Esophagus squamous epithelium (tissue), 5 donors: ENCODE results near the gene BATF. TPM values are rescaled to one million over a fixed set of nuclear protein-coding genes. Genes with fewer than 3 reads are reported as not detected.

Experiments
- DNase-seq: peaks from one replicate; lab custom pipeline; 2025; lab: John Stamatoyannopoulos, UW
- H3K27ac ChIP-seq, 4 donors: fragments of 200-600 bp; sonication (generic); one replicate each; pipeline ENCODE4 v1.5.1; 2016 to 2019; ENCODE audit warnings: mild to moderate bottlenecking in 1 of 4
- H3K27me3 ChIP-seq, 4 donors: fragments of 200-600 bp; sonication (generic); 1 replicate in 3 of 4; 2 replicates in 1 of 4; pipeline versions ENCODE4 v1.5.1 to v1.6.0; 2017 to 2021; ENCODE audit warnings: antibody characterized with exemption in 1 of 4
- H3K36me3 ChIP-seq, 3 donors: fragments of 200-600 bp; sonication (generic); one replicate each; pipeline ENCODE4 v1.5.1; 2016 to 2019
- H3K4me1 ChIP-seq, 3 donors: fragments of 200-600 bp; sonication (generic); one replicate each; pipeline ENCODE4 v1.5.1; 2017 to 2019
- H3K4me3 ChIP-seq, 4 donors: fragments of 200-600 bp; sonication (generic); 1 replicate in 3 of 4; 2 replicates in 1 of 4; pipeline ENCODE4 v1.5.1; 2016 to 2019; ENCODE audit warnings: mild to moderate bottlenecking in 2 of 4, moderate library complexity in 1 of 4
- H3K9me3 ChIP-seq, 3 donors: fragments of 200-600 bp; sonication (generic); one replicate each; pipeline ENCODE4 v1.5.1; 2016 to 2019
- POLR2A ChIP-seq, 4 donors: fragments of 450-650 bp; IDR thresholded peaks; one replicate each; pipeline ENCODE4 v1.6.1; 2017; ENCODE audit warnings: antibody characterized with exemption in 4 of 4, mild to moderate bottlenecking in 4 of 4, moderate library complexity in 3 of 4
- WGBS, 2 donors: methylation state at CpG; one replicate each; pipeline ENCODE4 v1.1.5; 2018; 5-methylcytosine and 5-hydroxymethylcytosine counted together
- intact Hi-C: fragments of 100-400 bp; cut with DNase I; formaldehyde crosslinking; loops from one replicate; pipeline ENCODE4 v1.15.0; 2022
- total RNA-seq, 4 donors: library from RNA; depleted of rRNA; stranded (reverse); fragments of >200 nt; gene quantifications; one replicate each; pipeline ENCODE4 v1.1.0, GENCODE V29; 2016
- TF ChIP-seq, protein P1 (sequence below), 6 experiments: fragments of 450-650 bp in 4 of 6; fragments of 200-600 bp in 2 of 6; sonication (generic) in 2 of 6; IDR thresholded peaks; one replicate each; pipeline ENCODE4 v1.5.1; 2016 to 2019; ENCODE audit warnings: antibody characterized with exemption in 6 of 6, mild to moderate bottlenecking in 4 of 6, moderate library complexity in 4 of 6
- donor health status: DM: yes; HTN: yes; CAD: no.

BATF gene
- total RNA-seq, 4 donors from 2014 or later, result 1.7 to 14.5 (median 6.8) TPM

DNA sequence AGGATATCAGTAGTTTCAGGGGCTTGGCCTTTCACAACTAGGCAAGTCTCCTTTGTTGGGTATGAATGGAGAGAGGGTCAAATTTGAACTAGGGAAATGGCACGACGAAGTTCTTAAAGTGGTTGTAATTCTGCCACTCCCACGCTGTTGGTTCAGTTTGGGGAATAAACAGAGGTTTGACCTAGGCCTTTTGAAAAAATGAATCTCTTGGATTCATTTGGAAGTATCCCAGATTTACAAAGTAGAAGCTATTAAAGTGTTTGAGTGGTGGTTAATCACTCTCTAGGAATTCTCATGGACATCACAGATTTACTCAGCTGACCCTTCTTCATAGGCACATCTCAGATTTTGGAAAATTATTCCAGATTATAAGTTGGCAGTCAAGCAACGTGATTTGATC lies 14.8 kb downstream of the BATF start:
- no peaks in the 10 kb centered on the region for H3K36me3 ChIP-seq
- no peaks in the 10 kb centered on the region for H3K9me3 ChIP-seq
- H3K27me3 ChIP-seq, result no peaks in the 10 kb centered on the region
- no peak for DNase-seq
- TF ChIP-seq, protein P1, sequence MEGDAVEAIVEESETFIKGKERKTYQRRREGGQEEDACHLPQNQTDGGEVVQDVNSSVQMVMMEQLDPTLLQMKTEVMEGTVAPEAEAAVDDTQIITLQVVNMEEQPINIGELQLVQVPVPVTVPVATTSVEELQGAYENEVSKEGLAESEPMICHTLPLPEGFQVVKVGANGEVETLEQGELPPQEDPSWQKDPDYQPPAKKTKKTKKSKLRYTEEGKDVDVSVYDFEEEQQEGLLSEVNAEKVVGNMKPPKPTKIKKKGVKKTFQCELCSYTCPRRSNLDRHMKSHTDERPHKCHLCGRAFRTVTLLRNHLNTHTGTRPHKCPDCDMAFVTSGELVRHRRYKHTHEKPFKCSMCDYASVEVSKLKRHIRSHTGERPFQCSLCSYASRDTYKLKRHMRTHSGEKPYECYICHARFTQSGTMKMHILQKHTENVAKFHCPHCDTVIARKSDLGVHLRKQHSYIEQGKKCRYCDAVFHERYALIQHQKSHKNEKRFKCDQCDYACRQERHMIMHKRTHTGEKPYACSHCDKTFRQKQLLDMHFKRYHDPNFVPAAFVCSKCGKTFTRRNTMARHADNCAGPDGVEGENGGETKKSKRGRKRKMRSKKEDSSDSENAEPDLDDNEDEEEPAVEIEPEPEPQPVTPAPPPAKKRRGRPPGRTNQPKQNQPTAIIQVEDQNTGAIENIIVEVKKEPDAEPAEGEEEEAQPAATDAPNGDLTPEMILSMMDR (IDR thresholded peaks at IDR 0.05), result no peak
- TF ChIP-seq POLR2A (IDR thresholded peaks at IDR 0.05), result no peak
- no peak overlapping the region for H3K4me3 ChIP-seq
- WGBS, 2 donors, result 85 to 89% methylated on average over 4 of the region's 4 CpGs
- intact Hi-C loops, result no loop called here
- H3K27ac ChIP-seq, result peak overlapping the region in 3 of 4 donors; percentile 36 to 80 (median 78)
- peaks cover 0 to 10% (median under 1%) of the 10 kb centered on the region in 3 donors for H3K4me1 ChIP-seq

DNA sequence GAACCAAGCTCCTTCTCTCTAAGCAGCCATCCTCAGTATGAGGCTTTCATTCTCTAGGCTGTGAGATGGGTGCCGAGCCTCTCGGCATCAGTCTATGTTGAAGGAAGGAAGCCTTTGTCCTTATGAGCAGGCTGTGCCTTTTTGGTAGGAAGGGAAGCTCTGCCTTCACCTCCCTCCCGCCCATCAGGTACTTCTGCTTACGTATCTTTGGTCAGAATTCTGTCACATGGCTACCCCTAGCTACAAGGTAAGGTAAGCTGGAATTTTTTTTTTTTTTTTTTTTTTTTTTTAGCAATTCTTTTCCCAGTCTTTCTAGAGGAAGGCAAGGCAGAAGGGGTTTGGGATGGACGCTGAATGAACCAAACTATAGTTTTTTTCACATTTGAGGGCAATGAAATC lies 16.9 kb downstream of the BATF start:
- intact Hi-C loops, result no loop called here
- Histone ChIP-seq H3K36me3 (no peaks in the 10 kb centered on the region), H3K4me1 (peaks cover 11 to 30% (median 15%) of the 10 kb centered on the region in 3 donors), H3K27ac (no peak overlapping the region), H3K27me3 (no peaks in the 10 kb centered on the region), H3K9me3 (no peaks in the 10 kb centered on the region), H3K4me3 (no peak overlapping the region)
- TF ChIP-seq, protein P1 (IDR thresholded peaks at IDR 0.05), result no peak
- TF ChIP-seq POLR2A (IDR thresholded peaks at IDR 0.05), result no peak
- no peak for DNase-seq
- WGBS, 2 donors, result 86 to 88% methylated on average over 4 of the region's 5 CpGs

DNA sequence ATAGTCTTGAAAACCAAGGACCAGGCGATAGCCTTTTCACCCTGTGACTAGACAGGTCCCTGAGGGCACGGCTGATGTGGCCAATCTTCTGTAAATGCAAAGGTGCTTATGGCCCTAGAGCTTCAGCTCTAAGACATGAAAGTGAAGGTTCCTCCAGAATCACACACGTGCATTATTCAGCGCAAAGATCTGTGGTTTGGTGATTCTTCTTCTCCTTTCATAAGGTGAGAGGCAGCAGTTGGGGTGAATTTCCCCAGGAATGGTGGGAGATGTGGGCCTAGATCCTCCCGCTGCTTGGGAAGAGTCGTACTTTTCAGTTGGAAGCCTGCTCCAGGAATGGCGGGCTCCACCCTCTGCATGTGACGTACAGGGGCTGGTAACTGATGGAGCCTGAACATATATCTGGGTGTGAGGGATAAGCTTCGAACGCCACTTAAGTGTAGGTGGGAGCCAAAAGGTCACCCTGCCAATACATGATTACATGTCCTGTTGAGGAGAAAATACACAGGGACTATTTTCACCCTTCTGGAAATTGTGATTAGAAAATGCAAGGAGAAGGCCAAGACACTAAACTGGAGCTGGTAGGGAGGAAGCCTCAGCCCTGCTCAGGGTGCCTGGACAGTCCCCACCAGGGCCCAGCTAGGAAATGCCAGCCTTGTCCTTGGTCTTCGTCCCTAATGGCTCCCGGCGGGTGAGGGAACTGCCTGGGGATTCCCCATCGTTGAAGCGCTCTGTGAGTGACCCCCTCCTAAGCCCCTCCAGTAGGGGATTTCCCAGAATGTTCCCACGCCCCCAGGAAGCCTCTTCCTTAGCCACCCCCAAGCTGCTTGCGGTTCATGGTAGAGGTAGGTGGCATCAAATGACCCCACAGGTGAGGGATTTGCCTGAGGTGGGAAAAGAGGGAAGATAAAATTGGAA lies 17.6 kb downstream of the BATF start:
- H3K4me3 ChIP-seq, result no peak overlapping the region
- WGBS, 2 donors, result 53 to 84% methylated on average over 7 to 8 of the region's 17 CpGs
- H3K36me3 ChIP-seq, result no peaks in the 10 kb centered on the region
- H3K27ac ChIP-seq, result peak overlapping the region in 1 of 4 donors; percentile 36
- H3K4me1 ChIP-seq, result peaks cover 11 to 32% (median 15%) of the 10 kb centered on the region in 3 donors
- intact Hi-C loops, result no loop called here
- no peak for DNase-seq
- no peaks in the 10 kb centered on the region for H3K9me3 ChIP-seq
- H3K27me3 ChIP-seq, result no peaks in the 10 kb centered on the region
- TF ChIP-seq POLR2A (IDR thresholded peaks at IDR 0.05), result no peak
- TF ChIP-seq, protein P1 (IDR thresholded peaks at IDR 0.05), result no peak

DNA sequence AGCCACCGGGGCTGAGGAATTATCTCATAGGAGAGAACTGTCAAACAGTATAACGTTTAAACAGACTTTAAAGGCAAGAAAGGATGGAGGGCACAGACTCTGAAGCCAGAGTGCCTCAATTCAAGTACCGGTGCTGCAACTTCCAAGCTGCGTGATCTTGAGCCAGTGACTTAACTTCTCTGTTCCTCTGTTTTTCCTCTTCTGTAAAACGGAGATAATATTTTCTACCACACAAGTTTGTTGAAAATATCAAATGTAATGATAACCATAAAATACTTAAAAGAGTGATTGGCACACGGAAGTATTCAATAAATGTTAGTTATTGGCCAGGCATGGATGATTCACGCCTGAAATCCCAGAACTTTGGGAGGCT lies 18.2 kb downstream of the BATF start:
- H3K27ac ChIP-seq, result peak overlapping the region in 1 of 4 donors; percentile 36
- TF ChIP-seq, protein P1 (IDR thresholded peaks at IDR 0.05), result no peak
- TF ChIP-seq POLR2A (IDR thresholded peaks at IDR 0.05), result no peak
- 62 to 74% methylated on average over 7 of the region's 7 CpGs for WGBS, 2 donors
- no peaks in the 10 kb centered on the region for H3K36me3 ChIP-seq
- H3K27me3 ChIP-seq, result no peaks in the 10 kb centered on the region
- DNase-seq, result no peak
- H3K4me1 ChIP-seq, result peaks cover 11 to 32% (median 15%) of the 10 kb centered on the region in 3 donors
- H3K9me3 ChIP-seq, result no peaks in the 10 kb centered on the region
- intact Hi-C loops, result no loop called here
- H3K4me3 ChIP-seq, result no peak overlapping the region

DNA sequence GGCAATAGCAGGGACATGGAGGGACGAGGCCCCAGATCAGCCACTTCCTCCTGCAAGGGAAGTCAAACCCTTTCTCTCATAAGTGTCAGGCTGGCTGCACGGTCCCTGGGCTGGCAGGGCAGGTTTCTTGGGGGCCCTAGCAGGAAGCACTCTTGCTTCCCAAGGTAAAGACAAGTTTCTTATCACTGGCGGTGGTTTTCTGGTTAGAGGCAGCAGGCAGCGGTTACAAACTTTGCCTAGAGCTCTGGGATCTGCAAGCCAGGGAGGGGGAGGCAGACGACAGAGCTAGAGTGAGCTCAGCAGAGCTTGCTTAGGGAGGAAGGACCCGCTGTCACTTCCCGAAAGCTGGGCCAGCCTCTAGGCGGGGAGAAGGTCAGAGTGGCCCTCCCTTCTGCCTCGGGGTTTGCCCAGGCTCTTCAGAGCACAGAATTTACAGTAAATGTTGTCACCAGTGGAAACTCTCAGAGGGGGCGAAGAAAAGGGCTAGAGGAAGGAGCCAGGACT lies 20.4 kb downstream of the BATF start:
- H3K27me3 ChIP-seq, result no peaks in the 10 kb centered on the region
- no peaks in the 10 kb centered on the region for H3K36me3 ChIP-seq
- peaks cover 11 to 22% (median 15%) of the 10 kb centered on the region in 3 donors for H3K4me1 ChIP-seq
- peak overlapping the region; percentile 49 to 84 (median 72) for H3K27ac ChIP-seq
- intact Hi-C loops, result no loop called here
- peak; percentile 26 for DNase-seq
- H3K9me3 ChIP-seq, result no peaks in the 10 kb centered on the region
- peak overlapping the region in 1 of 4 donors; percentile 22 for H3K4me3 ChIP-seq
- peak in 1 of 4 donors; percentile 47 for TF ChIP-seq POLR2A (IDR thresholded peaks at IDR 0.05)
- TF ChIP-seq, protein P1 (IDR thresholded peaks at IDR 0.05), result no peak
- WGBS, 2 donors, result 12 to 27% methylated on average over 3 to 5 of the region's 10 CpGs
